ENCODE data around the gene SETD1A. TPM values are rescaled to one million over a fixed set of nuclear protein-coding genes. Genes with fewer than 3 reads are reported as not detected.

Gene SETD1A
- total and polyA plus RNA-seq, 2 of the 4 experiments (the other 2 are of a cell fraction) = 0.54 to 5.8 TPM

- H3K23ac ChIP-seq (ENCODE audit: low read depth, low read length) = no peak overlapping the region
- intact Hi-C loops (cut with micrococcal nuclease) (no loop called here), in situ Hi-C loops (cut with MboI; ENCODE audit: low sequenced_read_pairs) (no loop called here), dilution Hi-C loops (cut with HindIII; ENCODE audit: low sequenced_read_pairs, unreplicated experiment) (no loop called here)
- no peak overlapping the region for H3K14ac ChIP-seq (replicated peaks; ENCODE audit: low read depth, low read length)
- H3K4me1 ChIP-seq (ENCODE audit: control insufficient read depth, insufficient read depth, low read length) = peaks cover 28% of the 10 kb centered on the region
- no peak overlapping the region for H3K4ac ChIP-seq (ENCODE audit: low read depth, low read length)
- H2BK5ac ChIP-seq (ENCODE audit: low read depth, low read length, poor library complexity, severe bottlenecking) = no peak overlapping the region
- no peak overlapping the region for H2AK9ac ChIP-seq (replicated peaks; ENCODE audit: low read depth, low read length, poor library complexity)
- H2BK20ac ChIP-seq (ENCODE audit: low read depth, low read length) = no peak overlapping the region
- no peaks in the 10 kb centered on the region for H3K27me3 ChIP-seq (ENCODE audit: control insufficient read depth, insufficient read depth, low read length)
- H3K9me1 ChIP-seq (ENCODE audit: insufficient read depth, low read length) = peaks cover 15% of the 10 kb centered on the region
- no peak overlapping the region for H3K27ac ChIP-seq (ENCODE audit: insufficient read depth, low read length)
- H3K4me2 ChIP-seq (ENCODE audit: low read depth, low read length) = no peak overlapping the region
- BruUV-seq (replicated peaks) = no TSS peak
- H4K20me1 ChIP-seq (ENCODE audit: insufficient read depth, low read length) = no peaks in the 10 kb centered on the region
- H3K9me3 ChIP-seq (ENCODE audit: control insufficient read depth, insufficient read depth, low read length) = no peaks in the 10 kb centered on the region
- 81% methylated on average over 6 of the region's 9 CpGs; no CpG with 5 or more reads in 1 of the 2 experiments for WGBS, 2 experiments (ENCODE audit: extremely low coverage in 2 of 2, insufficient read length in 1 of 2)
- H3K18ac ChIP-seq (ENCODE audit: low read depth, low read length) = no peak overlapping the region
- no peak overlapping the region for H2AFZ ChIP-seq (replicated peaks; ENCODE audit: low read length, poor library complexity)
- H2BK15ac ChIP-seq (ENCODE audit: low read depth, low read length) = no peak overlapping the region
- DNase-seq (no peak), ATAC-seq (ENCODE audit: low read depth) (no peak)
- no peak overlapping the region for H2AK5ac ChIP-seq (ENCODE audit: low read depth, low read length)
- no peak overlapping the region for H4K8ac ChIP-seq (ENCODE audit: low read depth in 2 of 2, low read length in 2 of 2)
- H4K5ac ChIP-seq (ENCODE audit: low read depth, low read length) = no peak overlapping the region
- no peak for TF ChIP-seq FOS (IDR thresholded peaks at IDR 0.05; ENCODE audit: low read depth, low read length)
- TF ChIP-seq MAZ (IDR thresholded peaks at IDR 0.05; ENCODE audit: borderline replicate concordance, low read depth, low read length) = no peak
- no peak for TF ChIP-seq CHD1 (IDR thresholded peaks at IDR 0.05; ENCODE audit: low read depth, low read length)
- no peak for TF ChIP-seq BHLHE40 (IDR thresholded peaks at IDR 0.05; ENCODE audit: low read depth, low read length)
- no peak for TF ChIP-seq RCOR1 (IDR thresholded peaks at IDR 0.05; ENCODE audit: insufficient replicate concordance, low read length)
- no peak for TF ChIP-seq CTCF (conservative IDR thresholded peaks at IDR 0.05; ENCODE audit: low read depth, low read length)
- TF ChIP-seq, protein P1, sequence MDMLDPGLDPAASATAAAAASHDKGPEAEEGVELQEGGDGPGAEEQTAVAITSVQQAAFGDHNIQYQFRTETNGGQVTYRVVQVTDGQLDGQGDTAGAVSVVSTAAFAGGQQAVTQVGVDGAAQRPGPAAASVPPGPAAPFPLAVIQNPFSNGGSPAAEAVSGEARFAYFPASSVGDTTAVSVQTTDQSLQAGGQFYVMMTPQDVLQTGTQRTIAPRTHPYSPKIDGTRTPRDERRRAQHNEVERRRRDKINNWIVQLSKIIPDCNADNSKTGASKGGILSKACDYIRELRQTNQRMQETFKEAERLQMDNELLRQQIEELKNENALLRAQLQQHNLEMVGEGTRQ (IDR thresholded peaks at IDR 0.05; ENCODE audit: low read depth, low read length) = no peak
- no peak for TF ChIP-seq SMC3 (IDR thresholded peaks at IDR 0.05; ENCODE audit: low read depth, low read length)
- TF ChIP-seq RFX5 (IDR thresholded peaks at IDR 0.05; ENCODE audit: low read depth, low read length) = no peak
- TF ChIP-seq, protein P2, sequence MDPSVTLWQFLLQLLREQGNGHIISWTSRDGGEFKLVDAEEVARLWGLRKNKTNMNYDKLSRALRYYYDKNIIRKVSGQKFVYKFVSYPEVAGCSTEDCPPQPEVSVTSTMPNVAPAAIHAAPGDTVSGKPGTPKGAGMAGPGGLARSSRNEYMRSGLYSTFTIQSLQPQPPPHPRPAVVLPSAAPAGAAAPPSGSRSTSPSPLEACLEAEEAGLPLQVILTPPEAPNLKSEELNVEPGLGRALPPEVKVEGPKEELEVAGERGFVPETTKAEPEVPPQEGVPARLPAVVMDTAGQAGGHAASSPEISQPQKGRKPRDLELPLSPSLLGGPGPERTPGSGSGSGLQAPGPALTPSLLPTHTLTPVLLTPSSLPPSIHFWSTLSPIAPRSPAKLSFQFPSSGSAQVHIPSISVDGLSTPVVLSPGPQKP (IDR thresholded peaks at IDR 0.05; ENCODE audit: borderline replicate concordance, low read depth, low read length) = no peak
- TF ChIP-seq RAD21 (IDR thresholded peaks at IDR 0.05; ENCODE audit: low read length) = no peak
- H3K79me1 ChIP-seq (ENCODE audit: low read depth in 1 of 2, low read length in 2 of 2) = peaks cover 0 to 27% of the 10 kb centered on the region in 2 experiments; a peak in 2 of 4 replicates
- no peak overlapping the region for H3K9ac ChIP-seq (ENCODE audit: low read depth, low read length)
- H3K36me3 ChIP-seq (ENCODE audit: control insufficient read depth, insufficient read depth, low read length) = peaks cover 1% of the 10 kb centered on the region; the same call in 1 of the 2 replicates
- no peak overlapping the region for H2BK120ac ChIP-seq (ENCODE audit: low read depth, low read length)
- H3K56ac ChIP-seq (ENCODE audit: extremely low read depth, insufficient read depth, low read length) = no peak overlapping the region
- no peak overlapping the region for H3K4me3 ChIP-seq (ENCODE audit: insufficient read depth, low read depth, low read length)
- ChIA-PET POLR2A (ENCODE audit: unreplicated experiment) (no interaction called here), CTCF (no interaction called here)
- H4K91ac ChIP-seq (ENCODE audit: insufficient read depth, low read depth, low read length) = no peak overlapping the region
Measured at GRCh38 chr16:31002862-31003341, 45.3 kb downstream of the SETD1A start.

Data from IMR-90 (cell line).